GM19240 (cell line): ENCODE results near the gene NAALADL2.

ENCODE experiments used
- DNase-seq: peaks from one replicate; pipeline ENCODE4 v3.0.0; 2011; ENCODE audit warnings: low spot score; ENCODE audit not compliant: insufficient read length

NAALADL2 gene

DNA sequence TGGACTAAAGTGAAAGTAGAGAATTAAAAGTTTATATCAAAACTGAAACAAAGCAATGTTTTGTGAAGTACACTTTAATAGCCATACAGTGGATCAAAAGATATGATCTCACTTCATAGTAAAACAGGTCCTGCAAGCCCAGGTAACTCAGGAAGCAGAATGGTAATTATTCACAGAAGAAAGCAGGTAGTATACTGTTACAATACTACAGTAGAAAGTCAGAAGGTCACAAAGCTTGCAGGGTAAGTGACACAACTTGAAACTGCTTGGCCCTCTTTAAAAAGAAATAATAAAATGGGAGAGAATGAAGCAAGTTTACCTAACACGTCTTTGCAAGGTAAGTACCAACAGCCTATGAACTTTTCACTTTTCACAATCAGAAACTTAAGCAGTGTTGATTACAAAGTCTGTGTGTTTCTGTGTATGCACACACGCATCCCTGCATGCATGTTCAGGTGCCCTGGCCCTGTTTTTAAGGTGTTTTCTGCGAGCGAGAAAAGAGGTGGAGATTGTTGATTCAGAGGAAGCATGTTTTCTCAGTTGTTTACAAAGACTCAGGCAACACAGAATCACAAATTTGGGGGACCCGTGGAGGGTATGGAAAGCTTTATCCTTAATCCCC is at the start of gene NAALADL2:
TSS of gene NAALADL2 (plus strand) at position 221 of the 622 bp plus-strand sequence.
- DNase-seq: no peak

DNA sequence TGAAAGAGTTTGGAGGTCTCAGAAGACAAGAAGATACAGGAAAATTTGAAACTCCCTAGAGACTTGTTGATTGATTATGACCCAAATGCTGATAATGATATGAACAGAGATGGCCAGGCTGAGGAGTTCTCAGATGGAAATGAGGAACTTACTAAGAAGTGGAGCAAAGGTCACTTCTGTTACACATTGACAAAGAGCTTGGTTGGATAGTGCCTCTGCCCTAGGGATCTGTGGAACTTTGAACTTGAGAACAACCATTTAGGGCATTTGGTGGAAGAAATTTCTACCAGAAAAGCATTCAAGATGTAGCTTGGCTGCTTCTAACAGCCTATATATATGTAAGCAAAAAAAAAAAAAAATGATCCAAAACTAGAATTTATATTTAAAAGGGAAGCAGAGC is 48.9 kb upstream of the NAALADL2 start:
- DNase-seq: no peak

DNA sequence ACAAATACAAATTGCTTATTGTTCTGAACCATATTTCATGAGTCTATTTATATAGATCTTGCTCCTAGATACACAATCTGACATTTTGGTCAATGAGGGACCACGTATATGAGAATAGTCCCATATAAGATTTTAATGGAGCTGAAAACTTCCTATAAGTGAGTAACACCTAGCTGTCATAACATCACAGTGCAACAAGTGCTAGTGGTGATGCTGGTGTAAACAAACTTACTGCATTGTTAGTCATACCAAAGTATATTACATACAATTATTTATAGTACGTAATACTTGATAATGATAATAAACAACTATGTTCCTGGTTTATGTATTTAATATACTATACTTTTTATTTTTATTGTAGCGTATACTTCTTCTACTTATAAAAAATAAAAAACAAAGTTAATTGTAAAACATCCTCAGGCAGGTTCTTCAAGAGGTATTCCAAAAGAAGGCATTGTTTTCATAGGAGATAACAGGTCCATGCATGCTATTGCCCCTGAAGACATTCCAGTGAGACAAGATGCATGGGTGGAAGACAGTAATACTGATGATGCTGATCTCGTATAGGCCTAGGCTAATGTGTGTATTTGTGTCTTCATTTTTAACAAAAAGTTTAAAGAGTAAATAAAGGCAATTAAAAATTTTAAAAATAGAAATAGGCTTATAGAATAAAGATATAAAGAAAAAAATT is 46.8 kb upstream of the NAALADL2 start:
- DNase-seq: no peak

DNA sequence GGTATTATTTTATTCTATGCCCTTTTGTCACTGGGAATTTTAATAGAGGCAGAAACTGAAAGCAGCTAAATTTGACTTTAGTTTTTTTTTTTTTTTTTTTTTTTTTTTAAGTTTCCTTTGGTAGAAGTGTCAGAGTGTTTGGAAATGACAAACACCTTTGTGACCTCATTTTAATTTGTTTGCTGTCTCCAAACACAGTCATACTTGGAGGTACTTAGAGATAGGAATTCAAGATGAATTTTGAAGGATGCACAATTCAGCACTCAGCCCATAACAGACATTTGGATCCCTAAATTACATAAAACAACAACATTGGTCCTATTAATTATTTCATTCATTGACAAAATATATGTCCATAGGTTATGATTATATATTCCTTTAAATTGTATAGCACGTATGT is 43.4 kb upstream of the NAALADL2 start:
- DNase-seq: no peak

DNA sequence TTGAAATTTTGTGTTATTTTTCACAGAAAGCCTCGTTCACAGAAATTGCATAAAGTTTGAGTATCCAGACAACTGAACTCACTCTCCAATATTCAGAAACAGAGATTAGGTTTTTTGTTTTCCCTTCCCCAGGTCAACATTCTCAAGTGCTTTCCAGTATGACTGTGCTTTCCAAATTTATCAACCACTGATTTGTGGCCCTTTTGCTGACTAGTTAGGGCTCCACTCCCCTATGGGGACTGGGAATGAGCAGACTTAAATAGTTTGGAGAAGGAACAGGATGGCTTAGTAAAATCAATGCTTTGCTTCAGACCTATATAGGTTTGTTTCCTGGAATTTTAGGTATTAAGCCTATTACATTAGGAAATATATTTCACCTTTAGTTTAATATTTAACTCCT is 38.2 kb upstream of the NAALADL2 start:
- no peak for DNase-seq

DNA sequence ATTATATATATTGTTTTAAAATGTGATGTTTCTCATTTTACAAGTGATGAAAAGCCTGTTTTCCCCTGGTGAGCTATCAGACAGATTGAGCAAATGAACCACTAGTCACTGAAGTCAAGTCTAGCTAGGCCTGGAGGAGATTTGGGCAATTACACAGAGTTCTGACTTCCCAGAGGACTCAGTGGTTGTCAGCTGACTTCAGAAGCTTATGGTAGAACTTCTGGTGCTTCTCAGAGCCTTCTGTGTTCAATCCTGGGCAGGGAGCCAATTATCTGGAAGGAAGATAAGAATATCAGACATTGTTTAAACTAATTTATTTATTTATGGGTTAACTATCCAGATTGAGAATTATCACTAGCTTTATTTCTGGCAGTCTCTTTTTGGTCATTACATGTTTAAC is 37.7 kb upstream of the NAALADL2 start:
- DNase-seq: no peak

DNA sequence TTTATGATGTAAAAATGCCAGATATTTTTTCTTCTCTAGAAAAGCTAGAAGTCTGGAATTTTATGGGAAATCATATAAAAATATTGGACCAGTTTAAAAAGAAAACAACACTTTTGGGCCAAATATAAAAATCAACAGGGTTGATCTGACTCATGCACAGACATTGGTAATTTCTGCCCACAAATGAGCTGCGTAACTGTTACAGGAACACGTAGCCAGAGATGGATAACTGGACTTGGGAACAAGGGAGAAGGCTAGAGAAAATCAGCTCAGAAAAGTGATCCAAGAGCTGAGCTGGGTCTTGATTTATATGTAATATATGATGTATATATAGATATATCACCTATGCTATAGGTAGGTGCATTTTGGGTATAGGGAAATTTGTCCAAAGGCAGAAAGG is 36.8 kb upstream of the NAALADL2 start:
- DNase-seq: no peak

DNA sequence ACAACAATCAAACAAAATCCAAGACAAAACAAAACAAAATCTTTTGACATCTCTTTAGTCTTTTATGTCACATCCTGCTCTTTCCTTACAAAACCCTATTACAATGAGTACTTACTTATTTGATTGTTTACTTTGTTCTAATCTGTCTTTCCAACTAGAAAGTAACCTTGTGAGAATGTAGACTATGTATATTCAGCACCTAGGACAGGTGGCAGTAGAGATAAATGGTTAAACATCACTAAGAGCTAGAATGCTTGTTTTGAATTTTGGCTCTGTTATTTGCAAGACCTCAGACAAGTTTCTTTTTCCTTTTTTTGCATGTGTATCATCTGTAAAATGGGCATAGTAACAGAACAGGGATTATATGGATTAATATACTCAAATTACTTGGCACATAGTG is 33.1 kb upstream of the NAALADL2 start:
- DNase-seq: no peak

DNA sequence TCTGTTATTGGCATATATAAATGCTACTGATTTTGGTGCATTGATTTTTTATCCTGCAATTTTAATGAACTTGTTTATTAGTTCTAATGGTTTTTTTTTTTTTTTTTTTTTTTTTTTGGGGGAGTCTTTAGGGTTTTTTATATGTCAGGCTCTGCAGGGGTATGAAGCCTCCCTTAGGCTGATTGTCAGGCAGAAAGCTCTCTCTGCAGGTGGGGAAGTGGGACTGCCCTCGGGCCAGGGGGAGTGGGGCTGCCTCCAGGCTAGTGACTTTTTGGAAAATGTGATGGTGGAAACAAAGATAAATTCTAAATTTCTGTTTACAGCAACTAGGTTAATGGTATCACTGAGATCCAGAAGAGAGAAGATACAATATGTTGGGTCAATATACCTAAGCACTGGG is 14.4 kb upstream of the NAALADL2 start:
- no peak for DNase-seq

DNA sequence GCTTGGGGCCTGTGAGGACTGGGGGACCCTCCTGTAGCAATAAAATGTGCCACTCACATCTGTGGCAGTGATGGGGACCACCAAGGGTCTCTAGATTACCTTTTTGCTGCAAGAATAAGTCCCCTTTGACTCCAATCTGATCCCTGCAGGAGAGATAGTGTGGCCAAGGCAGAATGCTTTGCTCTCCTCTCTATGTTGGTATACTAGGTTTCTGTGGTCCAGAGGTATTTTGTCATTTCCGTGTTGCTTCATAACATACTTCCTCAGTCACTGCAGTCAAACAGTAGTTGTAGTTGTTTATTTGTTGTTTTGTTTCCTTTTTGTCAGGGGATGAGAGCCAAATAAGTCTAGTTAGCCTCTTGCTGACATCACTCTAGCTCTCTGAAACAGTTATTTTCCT is 13.1 kb upstream of the NAALADL2 start:
- no peak for DNase-seq

DNA sequence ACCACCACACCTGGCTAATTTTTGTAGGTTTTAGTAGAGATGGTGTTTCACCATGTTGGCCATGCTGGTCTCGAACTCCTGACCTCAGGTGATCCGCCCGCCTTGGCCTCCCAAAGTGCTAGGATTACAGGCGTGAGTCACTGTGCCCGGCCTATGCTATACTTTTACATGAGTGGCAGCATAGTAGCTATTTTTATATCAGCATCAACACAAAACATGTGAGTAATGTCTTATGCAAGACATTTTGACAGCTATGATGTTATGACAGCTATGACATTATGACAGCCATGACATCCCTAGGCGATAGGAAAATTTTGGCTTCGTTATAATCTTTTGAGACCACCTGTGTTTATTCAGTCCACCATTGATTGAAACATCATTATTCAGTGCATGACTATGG is 4.1 kb upstream of the NAALADL2 start:
- DNase-seq: no peak

DNA sequence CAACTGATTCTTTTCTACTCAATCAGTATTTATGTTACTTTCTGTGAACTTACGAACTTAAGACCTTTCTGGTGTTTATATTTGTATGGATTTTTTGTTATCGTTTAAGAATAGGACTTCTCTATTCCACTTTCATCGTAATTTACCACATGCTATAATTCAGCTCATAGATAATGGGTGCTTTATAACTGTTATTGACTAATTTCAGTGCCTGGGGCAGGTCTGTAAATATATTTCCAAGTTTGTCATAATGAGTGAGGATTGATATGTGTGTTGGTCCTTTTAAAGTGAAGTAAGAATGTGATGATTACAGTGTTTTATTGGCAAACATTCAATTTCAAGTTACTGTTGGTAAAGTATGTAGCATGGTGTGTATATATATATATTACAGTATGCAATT is 1.8 kb upstream of the NAALADL2 start:
- no peak for DNase-seq

DNA sequence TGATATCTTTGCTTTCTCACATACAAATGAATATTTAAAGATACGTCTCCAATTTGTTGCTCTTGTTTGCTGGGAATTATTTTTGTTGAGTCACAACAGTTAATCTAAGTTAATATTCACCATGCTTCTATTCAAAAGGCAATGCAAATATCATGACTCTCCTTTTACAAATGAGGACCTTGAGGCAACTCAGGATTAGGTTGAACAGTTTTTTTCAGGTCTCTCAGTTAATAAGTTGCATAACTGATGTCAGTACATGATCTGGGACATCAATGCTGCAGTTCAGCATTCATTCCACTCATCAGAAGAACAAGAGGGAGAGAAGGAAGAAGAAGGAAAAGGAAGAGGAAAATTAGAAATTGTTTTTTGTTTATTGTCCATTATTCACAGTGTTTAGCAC is 781 bp upstream of the NAALADL2 start:
- DNase-seq: no peak

DNA sequence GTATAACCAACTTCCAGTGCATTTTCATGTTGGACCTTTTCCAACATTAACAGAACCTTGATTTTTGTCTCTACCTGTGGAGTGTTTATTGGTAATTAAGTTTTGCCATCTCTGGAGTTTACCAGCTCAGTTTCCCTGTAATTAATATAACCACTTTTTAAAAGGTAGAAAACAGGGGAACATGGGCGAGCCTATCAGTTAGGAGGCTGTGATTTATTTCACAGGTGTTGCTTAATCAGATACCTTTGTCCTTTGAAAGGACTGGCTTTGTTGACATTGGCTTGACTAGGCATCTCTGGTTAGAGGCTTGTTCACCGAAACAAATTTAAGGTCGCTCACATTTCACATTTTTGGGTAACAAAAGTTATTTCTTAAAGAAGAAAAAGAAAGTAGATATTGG is 622 bp downstream of the NAALADL2 start:
- no peak for DNase-seq

DNA sequence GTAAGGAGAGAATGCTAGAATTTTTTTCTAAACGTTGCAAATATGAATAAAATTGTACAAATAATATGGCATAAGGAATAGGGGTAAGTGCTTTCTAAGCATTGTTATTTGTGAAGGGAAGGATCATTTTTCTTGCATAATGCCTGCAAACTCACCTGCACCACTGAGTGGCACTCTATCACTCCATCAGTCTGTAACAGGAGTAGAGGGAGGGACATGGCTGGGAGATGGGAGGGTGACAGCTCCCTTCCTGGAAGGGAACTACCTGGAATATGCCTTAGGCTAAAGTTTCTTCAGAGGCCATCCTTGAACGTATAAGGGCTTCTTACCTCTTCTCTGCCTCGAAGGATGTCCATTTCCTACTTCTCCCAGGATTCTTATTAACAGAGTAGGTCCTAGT is 3.0 kb downstream of the NAALADL2 start:
- DNase-seq: no peak

DNA sequence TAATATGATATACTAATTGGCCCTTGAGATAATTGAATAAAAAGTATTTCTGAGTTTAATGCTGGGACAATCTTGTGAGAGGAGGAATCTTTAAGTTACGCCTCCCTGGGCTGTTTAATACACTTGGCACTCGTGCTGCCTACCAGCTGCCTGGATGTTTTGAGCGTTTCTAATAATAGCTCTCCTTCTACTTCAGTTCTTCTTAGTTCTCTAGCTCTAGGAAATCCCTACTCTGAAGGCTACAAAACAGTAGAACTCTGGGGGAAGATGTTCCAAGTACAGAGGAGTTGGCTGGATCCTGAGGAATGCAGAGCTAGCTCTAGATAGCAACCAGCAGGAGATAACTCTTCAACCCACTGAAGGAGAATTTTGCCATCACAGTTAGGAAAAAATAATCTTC is 3.5 kb downstream of the NAALADL2 start:
- DNase-seq: no peak

DNA sequence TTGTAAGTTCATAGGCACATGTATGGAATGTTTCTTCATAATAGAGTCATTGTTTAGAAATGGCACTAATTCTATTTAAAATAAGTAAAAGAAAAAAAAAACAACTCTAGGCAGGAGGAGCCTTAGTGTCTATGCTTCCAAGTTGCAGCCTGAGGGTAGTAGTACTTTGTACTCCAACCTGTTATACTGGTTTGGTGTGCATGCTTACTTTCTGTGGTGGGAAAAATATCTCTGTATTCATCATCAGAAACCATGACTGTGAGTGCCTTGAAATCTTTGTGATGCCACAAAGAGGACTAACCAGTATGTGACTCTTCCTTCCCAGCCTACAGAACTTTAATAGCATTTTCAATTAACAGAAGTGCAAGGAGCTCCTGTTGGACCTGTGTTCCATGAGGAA is 4.4 kb downstream of the NAALADL2 start:
- no peak for DNase-seq

DNA sequence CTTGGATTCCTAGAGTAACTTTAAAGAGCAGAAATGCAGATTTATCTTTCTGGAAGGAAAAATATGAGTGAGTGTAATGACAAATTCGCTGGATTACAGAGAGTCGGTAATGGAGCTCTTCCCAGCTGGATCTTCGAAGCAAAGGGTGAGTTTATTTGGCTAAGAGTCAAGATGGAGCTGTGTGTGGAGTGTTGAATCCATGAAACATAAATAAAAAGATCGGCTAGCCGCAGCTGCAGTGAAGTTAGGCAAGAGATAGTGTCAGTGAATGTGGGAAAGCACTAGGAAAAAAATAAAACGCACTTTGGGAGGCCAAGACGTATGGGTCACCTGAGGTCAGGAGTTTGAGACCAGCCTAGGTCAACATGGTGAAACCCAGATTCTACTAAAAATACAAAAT is 10.3 kb downstream of the NAALADL2 start:
- DNase-seq: no peak

DNA sequence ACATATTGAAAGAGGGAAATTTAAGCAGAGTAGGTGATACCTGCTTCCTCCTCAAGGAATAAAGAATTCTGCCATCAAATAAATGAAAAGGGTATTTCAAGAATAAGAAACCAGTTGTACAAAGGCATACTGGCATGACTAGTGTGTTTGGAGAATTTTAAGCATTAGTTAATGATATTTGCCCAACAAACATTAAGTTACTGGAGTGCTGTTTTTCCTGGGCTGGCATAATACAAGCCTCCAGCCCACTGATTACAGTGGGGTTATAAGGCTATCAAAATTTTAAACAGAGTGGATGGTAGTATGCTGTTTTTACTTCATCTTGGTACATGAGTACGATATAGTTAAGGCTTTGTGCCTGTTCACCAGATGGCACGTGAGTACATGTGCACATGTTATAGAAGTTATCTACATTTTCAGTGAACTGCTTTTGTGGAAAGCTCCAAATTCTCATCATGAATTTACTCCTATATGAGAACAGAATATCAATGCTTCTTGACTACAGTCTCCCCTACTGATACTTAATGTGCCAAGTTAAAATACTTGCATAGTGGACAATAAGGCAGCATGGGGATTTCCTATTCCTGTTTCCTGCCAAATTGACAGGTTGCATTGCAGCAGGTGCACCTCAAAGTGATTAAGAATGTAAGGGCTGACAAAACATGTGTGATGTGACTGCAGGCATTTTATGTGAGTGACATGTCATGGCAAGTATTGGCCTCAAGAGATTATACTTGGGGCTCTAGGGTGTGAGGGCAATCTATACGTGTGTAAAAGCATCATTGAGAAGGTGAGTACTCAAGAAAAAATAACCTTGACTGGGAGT is 14.9 kb downstream of the NAALADL2 start:
- no peak for DNase-seq

DNA sequence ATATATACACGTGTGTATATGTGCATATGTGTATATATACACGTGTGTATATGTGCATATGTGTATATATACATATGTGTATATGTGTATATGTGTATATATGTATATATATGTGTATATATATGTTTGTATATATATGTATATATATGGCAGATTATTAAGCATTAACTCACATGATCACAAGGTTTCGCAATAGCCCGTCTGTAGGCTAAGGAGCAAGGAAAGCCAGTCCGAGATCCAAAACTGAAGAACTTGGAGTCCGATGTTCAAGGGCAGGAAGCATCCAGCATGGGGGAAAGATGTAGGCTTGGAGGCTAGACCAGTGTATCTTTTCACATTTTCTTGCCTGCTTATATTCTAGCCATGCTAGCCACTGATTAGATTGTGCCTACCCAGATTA is 23.7 kb downstream of the NAALADL2 start:
- DNase-seq: no peak

DNA sequence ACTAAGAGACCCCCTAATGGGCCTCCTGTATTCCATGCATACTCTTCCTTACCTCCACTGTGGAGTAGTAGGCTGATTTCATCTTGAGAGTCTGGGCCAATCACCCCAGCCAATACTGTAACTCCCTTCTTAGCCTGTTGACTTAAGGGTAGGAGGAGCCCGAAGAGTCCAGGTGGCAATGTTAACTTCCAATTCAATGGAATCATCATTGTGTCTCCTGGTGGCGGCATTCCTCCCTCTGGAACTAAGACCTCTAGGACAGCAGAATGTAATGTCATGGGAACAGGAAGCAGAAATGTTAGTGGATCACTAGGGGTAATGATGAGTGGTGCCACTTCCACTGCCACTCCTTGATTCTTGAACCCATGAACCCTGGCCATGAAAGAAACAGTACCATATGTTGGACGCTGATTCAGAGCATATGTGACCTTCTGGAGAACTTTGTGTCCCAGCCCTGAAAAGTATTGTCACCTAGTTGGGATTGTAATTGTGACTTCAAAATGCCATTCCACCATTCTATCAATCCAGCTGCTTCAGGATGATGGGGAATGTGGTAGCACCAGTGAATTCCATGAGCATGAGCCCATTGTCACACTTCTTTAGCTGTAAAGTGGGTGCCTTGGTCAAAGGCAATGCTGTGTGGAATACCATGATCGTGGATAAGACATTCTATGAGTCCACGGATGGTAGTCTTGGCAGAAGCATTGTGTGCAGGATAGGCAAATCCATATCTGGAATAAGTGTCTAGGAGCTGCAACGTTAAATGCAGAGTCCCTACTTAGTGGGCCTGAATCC is 24.9 kb downstream of the NAALADL2 start:
- no peak for DNase-seq
